NCI-H1105 (cell line): Measurements from ENCODE around the gene CCBE1.

ENCODE experiments used
- DNase-seq: peaks from one replicate; lab custom pipeline; 2025; lab: John Stamatoyannopoulos, UW

Gene CCBE1

DNA sequence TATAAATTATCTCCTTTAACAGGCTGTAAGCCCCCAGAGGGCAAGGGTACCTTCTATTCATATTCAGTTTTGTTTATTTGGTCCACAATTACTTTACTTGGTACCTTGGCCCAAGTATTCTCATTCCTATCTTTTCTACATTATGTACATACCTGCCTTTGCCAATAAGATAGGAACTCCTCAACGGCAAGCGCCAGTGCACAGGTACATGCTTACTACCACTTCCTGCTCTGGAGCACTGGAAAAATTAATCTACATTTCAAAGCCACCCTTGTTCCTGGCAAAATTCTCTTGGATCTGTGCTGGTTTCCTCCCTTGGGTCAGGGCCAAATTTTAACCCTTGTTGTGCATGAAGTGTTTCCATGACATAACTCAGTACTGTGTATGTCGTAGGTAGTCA, 303.8 kb downstream of the CCBE1 start:
- DNase-seq: no peak

DNA sequence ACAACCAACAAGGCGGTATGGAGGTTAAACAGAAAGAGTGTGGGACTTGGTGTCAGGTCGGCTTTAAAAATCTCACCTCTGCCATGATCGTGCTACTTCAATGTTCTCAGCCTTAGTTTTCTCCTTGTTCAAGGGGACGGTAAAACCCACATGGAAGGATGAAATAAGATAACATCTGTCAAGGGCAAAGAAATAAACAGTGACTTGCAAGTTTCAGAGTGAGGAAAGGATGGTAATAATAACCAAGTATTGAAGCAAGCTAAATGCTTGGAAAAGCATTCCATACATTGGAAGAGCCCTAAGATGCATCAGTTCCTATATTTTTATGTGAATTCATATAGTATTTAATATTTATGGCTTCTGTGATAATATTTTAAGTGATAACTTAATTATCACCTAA, 308.4 kb downstream of the CCBE1 start:
- DNase-seq: no peak

DNA sequence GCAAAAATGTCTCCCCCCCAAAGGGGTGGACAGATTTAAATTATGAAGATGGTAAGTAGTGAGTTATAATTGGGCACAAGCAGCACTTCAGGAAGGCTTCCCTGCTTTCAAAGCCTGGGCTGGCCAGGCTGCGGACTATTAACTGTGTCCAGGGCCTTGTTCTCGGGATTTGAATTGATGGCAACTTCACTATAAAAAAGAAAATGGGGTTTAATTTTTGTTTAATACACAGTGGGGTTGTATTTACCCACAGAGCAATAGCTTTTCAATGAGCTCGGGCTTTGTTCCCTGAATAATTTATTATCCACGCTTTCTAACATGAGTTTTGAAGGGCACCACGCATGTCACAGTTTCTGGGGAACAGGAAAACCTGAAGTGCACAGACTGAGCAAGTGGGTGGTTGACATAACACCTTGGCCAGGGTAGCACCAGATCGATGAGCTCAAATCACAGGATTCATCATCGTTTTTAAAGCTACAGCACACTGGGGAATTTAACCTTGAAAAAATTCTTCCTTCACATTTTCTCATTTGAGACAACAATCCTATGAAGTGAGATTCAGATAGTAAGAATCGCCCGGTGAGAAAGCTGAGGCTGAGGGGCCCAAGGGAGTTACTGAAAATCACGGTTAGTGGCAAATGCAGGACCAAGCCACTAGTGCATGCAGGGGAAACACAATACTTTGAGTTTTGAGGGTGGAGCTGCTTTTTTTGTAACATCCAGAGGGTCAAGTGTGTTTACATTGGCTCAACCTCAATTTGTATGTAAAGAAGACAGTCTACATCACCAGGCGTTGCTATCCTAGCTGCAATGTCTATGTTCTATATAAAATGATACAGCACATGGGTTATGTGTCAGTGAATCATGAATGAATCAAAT, 309.3 kb downstream of the CCBE1 start:
- DNase-seq: peak; percentile 27

DNA sequence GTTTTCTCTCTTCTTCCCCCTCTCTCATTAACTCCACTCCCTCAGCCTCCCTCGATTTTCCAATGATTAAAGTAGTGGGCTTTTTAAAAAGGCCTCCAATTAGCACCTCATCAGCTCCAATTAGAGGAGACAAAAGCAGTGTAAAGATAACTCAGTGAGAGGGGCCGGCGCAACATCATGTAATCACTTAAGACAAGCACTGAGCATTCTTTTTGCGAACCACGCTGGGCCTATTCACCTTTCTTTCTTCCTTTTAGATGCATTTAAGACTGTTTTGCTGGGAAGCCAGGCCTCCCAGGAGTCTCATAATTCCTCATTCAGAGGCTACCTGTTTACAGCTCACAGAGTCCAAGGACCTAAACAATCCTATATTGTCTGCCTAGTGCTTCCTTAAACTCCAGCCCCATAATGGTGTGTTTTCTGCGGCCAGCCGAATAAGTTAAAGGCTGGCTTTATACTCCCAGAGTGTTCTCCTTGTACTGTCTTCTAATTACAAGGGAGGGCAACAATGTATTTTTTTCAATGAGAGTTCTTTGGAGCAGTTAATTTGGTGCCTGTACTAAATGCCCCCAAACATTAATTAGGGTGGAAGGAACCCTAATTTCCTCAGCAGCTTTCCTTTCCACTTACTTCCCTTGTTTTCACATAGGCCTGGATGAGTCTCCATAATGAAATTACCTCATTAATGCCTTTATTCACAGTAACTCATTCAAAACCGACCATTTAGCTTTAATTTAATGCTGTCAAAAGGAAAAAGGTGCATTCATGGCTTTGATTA, 310.1 kb downstream of the CCBE1 start:
- no peak for DNase-seq

DNA sequence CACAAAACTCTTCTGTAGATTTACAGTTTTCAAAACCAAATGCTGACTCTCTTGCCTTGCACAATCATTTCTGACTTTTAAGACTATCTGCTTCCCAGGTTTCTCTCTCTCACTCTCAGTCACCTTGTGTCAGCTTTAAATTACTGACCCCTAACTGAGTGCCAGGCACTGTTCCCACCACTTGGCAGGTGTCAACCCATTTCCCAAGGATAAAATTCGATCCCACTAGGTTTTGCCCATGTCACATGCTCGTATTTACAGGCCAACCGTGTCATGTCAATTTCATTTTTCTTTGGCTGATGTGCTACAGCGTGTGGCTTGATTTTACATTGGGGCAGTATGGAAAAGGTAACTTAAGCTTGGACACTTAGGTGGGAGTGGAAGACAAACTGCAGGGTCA, 312.0 kb downstream of the CCBE1 start:
- no peak for DNase-seq

DNA sequence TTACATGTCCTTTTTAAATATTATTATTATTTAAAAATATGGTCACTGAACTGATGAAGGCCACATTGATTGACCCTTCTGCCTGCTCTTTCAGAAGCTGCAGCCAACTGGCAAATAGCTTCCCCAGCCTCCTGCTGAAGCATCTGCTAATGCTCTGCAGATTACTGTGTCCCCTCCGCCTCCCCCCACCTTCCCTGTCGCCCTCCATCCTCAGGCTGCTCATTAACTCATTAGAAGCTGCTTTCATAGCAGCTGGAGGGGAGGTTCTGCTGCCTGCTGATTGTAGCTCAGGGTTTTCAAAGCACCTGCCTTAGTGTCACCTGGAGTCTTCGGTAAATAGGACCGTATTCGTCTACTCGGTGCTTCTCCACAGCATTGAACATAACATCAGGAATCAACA, 313.4 kb downstream of the CCBE1 start:
- DNase-seq: peak; percentile 91

DNA sequence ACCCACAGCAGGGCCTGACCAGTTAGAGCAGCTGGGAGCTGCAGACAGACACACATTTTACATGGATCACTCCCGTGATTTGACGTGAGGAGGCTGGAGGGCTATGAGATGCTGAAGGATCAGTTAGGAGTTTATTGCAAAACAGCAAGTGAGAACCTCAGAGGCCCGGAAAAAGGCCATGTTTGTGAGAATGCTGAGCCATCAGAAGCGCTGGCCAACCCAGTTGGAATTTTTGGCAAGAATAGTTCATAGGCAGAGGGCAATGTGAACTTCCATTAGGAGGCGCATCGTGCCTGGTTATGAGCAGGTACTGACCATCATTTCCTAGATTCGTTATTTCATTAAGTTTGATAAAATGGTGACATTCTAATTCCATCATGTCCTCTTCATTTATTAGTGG, 314.8 kb downstream of the CCBE1 start:
- no peak for DNase-seq

DNA sequence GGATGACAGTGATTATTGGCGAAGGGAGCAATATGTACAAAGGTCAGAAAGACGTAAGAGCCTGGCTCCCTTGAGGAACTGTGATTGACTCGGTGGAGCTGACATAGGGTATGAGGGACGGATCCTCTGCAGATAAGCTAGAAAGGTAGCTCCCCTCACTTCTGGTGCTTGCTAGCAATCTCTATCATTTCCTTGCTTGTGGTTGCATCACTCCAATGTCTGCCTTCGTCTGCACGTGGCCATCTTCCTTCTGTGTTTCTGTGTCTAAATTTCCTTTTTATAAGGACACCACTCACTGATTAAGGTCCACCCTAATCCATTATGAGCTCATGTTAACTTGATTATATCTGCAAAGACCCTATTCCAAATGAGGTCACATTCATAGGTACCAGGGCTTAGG, 315.3 kb downstream of the CCBE1 start:
- DNase-seq: no peak
